Cardiac fibroblast (primary cell): ENCODE measurements around the gene C11orf58.

Experiments
- DNase-seq, 2 donors: peaks; one replicate each; pipeline versions ENCODE4 v3.0.0 to v3.0.0-alpha.2; 2010; ENCODE audit warnings: low read depth in 2 of 2
- H3K4me3 ChIP-seq, 2 donors: replicated peaks in 1 of 2; 1 replicate in 1 of 2; 2 replicates in 1 of 2; pipeline ENCODE4 v1.5.1; 2011; ENCODE audit warnings: low read depth in 2 of 2, low read length in 2 of 2, mild to moderate bottlenecking in 2 of 2, moderate library complexity in 1 of 2
- TF ChIP-seq, protein P1 (sequence below): IDR thresholded peaks from one replicate; pipeline ENCODE4 v1.5.1; 2011; ENCODE audit warnings: low read depth, mild to moderate bottlenecking, low read length, inconsistent platforms

The C11orf58 gene

DNA sequence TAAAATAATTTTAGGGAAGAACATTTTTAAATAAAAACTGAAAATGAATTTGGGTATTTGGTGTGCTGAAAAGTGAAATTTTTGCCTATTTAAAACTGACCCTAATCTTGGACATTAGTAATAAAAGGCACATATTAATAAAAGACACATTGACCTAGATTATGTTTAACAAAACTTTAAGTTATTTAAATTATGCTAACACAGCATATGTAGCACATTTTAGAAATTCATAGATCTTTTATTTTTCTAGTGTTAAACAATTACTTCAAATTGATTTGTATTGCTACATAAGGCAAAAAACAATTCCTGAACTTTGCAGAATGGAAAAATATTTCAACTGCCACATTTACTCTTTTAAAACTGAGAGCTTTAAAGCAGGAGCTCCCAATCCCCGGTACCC, 10.6 kb downstream of the C11orf58 start:
- TF ChIP-seq, protein P1, sequence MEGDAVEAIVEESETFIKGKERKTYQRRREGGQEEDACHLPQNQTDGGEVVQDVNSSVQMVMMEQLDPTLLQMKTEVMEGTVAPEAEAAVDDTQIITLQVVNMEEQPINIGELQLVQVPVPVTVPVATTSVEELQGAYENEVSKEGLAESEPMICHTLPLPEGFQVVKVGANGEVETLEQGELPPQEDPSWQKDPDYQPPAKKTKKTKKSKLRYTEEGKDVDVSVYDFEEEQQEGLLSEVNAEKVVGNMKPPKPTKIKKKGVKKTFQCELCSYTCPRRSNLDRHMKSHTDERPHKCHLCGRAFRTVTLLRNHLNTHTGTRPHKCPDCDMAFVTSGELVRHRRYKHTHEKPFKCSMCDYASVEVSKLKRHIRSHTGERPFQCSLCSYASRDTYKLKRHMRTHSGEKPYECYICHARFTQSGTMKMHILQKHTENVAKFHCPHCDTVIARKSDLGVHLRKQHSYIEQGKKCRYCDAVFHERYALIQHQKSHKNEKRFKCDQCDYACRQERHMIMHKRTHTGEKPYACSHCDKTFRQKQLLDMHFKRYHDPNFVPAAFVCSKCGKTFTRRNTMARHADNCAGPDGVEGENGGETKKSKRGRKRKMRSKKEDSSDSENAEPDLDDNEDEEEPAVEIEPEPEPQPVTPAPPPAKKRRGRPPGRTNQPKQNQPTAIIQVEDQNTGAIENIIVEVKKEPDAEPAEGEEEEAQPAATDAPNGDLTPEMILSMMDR, result no peak

DNA sequence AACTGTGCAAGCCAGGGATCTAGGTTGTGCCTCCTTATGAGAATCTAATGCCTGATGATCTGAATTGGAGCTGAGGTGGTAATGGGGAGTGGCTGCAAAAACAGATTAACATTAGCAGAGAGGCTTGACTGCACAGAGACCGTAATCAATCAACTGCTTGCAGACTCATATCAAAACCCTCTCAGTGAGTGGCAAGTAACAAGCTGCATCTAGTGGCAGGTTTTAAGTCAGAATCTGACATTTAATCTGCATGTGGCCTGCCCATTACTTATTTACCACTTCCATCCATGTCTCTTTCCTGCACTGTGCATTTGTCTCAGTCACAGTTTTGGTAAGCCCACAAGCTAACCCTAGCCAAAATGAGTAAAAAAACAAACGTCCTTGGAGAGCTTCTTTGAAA, 11.2 kb downstream of the C11orf58 start:
- TF ChIP-seq, protein P1, result no peak
- no peak for DNase-seq
- no peak overlapping the region for H3K4me3 ChIP-seq

More for the DNA sequence above, 10.6 kb downstream of the C11orf58 start:
- no peak for DNase-seq
- no peak overlapping the region for H3K4me3 ChIP-seq

- no peak overlapping the region for H3K4me3 ChIP-seq
- DNase-seq, result no peak
- TF ChIP-seq, protein P1, result no peak
Observed at GRCh38 chr11:16750417-16750816, 12.0 kb downstream of the C11orf58 start.

DNA sequence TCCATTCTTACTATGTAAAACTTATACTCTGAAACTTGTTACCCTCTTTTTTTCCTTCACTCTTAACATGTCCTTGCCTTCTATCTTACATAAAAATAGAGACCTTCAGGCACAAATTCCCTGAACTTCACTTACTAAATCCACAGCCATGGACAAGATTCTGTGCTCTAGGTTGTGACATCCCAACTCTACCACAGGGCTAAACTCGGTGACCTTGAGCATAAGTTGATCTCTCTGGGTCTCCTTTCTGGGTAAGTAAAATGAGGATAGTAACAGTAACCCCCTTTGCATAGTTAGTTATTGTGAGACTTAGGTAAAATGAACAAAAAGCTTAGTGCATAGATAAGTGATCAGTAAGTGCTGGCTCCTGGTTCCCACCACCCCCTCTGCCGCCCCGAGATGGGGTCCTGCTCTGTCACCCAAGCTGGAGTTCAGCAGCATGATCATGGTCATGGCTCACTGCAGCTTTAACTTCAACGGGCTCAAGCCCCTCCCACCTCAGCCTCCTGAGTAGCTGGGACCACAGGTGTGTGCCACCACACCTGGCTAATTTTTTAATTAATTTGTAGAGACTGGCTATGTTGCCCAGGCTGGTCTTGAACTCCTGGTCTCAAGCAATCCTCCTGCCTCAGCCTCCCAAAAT, 20.1 kb downstream of the C11orf58 start:
- H3K4me3 ChIP-seq, result no peak overlapping the region
- TF ChIP-seq, protein P1, result no peak
- DNase-seq, result no peak

- TF ChIP-seq, protein P1, result no peak
- peak in 1 of 2 donors; percentile 26 for DNase-seq
- H3K4me3 ChIP-seq, result no peak overlapping the region
Observed at GRCh38 chr11:16759857-16760508, 21.5 kb downstream of the C11orf58 start.

GRCh38 chr11:16763746-16764145, 25.3 kb downstream of the C11orf58 start:
- DNase-seq, result no peak
- no peak overlapping the region for H3K4me3 ChIP-seq
- TF ChIP-seq, protein P1, result no peak
